HG03520 (cell line): ENCODE measurements around the gene ADAMTS15.

ENCODE experiments used
- ATAC-seq: cut with Tn5 transposase; IDR thresholded peaks from one replicate; pipeline ENCODE4 v1.9.1; 2021; ENCODE audit warnings: mild to moderate bottlenecking, moderate library complexity; ENCODE audit not compliant: unreplicated experiment

Gene ADAMTS15

GRCh38 chr11:130458410-130458729 is 9.9 kb downstream of the ADAMTS15 start:
- no peak for ATAC-seq

GRCh38 chr11:130459521-130459920 is 11.1 kb downstream of the ADAMTS15 start:
- ATAC-seq: no peak

- no peak for ATAC-seq
These were observed 13.8 kb downstream of the ADAMTS15 start for GRCh38 chr11:130462101-130462885.

DNA sequence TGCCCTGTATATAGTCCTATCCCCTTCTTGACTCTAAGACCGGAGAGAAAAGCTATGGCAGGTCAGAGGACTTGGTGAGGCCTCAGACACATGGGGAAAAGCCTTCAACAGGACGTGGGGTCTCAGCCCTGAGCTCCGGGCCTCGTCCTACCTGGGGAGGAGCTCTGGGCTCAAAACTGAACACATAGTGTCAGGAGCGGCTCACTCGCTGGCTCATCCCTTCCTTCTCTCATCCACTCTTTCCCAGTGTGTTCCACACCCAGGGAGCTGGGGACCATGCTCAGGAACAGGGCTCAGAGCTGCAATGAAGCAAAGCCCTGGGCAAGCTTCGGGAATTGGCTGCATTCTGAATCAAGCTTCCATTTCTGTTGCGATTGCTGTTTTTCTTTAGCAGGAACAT is 14.5 kb downstream of the ADAMTS15 start:
- ATAC-seq: no peak

- no peak for ATAC-seq
These were observed 15.9 kb downstream of the ADAMTS15 start for GRCh38 chr11:130464291-130464812.

GRCh38 chr11:130465263-130465662 is 16.8 kb downstream of the ADAMTS15 start:
- no peak for ATAC-seq

GRCh38 chr11:130467116-130467900 is 18.9 kb downstream of the ADAMTS15 start:
- no peak for ATAC-seq

GRCh38 chr11:130469181-130469580 is 20.7 kb downstream of the ADAMTS15 start:
- no peak for ATAC-seq

DNA sequence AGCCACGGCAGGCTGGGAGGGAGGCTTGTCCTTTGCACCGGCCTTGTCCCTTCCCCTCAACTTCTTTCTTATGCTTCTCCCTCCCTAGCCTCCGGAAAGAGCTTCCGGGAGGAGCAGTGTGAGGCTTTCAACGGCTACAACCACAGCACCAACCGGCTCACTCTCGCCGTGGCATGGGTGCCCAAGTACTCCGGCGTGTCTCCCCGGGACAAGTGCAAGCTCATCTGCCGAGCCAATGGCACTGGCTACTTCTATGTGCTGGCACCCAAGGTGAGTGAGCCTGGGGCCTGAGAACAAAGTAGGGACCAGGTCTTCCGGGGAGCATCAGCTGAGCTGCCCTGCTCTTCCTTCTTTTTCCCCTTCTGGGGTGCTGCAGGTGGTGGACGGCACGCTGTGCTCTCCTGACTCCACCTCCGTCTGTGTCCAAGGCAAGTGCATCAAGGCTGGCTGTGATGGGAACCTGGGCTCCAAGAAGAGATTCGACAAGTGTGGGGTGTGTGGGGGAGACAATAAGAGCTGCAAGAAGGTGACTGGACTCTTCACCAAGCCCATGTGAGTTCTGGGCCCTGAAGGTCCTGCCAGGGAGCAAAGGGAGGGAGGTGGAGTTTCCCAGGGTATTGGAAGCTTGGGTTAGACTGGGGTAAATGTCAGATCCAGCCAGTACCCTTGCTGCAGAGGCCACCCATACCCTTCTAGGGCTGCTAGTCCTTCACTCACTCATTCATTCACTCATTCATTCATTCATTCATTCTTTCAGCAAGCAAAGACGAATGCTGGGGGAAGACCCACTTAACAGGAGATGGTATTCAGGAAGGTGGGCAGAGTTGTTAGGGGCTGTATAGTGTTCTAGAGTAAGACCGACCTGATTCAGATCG is 22.6 kb downstream of the ADAMTS15 start:
- no peak for ATAC-seq

GRCh38 chr11:130471731-130472433 is 23.4 kb downstream of the ADAMTS15 start:
- no peak for ATAC-seq

DNA sequence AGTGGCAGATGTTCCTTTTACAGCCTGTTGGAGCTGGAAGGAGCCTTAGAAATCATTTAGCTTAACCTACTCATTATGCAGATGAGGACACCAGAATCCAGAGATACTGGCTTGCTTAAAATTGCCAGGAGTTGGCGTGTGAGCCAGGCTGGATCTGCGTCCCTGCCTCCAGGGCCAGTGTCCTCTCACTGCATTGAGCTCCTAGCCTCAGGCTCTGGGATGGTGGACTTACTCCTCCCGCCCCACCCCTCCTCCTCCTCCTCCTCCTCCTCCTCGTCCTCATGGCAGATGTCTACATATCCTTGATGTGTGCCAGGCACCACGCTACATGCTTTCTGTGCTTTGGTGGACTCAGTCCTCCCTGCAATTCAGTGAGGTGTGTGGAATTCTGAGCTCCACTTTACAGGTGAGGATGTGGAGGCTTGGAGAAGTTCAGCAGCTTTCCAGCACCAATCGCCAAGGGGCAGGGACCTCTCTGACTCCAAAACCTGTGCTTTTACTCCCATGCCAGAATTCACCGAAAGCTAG is 24.1 kb downstream of the ADAMTS15 start:
- no peak for ATAC-seq

- no peak for ATAC-seq
These were observed 24.8 kb downstream of the ADAMTS15 start for GRCh38 chr11:130473056-130473794.

DNA sequence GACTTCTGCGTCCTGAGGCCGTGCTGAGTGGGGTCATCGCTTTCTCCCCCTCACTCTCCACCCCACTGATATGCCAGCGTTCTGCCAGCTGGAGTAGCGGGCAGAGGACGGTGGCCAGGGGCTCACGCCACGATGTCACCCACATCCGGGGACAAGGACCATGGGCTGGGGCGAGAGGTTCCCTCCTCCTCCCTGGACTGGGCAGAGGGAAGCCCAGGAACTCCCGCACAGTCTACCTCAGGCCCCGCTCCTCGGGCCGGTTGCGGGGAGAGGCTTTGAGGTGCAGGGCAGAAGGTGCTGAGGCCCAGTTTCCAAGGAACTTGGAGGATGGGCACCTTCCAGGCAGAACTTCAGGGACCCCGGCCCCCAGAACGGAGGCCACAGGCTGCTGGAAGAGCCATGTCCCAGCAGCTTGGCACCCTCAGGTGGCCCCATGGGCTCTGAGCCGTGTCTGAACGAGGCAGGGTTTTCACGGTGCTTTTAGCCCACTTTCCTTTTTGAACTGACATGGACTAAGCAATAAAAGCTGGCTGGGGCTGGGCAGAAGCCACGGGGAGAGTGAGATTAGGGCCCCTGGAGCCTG is 25.4 kb downstream of the ADAMTS15 start:
- no peak for ATAC-seq

DNA sequence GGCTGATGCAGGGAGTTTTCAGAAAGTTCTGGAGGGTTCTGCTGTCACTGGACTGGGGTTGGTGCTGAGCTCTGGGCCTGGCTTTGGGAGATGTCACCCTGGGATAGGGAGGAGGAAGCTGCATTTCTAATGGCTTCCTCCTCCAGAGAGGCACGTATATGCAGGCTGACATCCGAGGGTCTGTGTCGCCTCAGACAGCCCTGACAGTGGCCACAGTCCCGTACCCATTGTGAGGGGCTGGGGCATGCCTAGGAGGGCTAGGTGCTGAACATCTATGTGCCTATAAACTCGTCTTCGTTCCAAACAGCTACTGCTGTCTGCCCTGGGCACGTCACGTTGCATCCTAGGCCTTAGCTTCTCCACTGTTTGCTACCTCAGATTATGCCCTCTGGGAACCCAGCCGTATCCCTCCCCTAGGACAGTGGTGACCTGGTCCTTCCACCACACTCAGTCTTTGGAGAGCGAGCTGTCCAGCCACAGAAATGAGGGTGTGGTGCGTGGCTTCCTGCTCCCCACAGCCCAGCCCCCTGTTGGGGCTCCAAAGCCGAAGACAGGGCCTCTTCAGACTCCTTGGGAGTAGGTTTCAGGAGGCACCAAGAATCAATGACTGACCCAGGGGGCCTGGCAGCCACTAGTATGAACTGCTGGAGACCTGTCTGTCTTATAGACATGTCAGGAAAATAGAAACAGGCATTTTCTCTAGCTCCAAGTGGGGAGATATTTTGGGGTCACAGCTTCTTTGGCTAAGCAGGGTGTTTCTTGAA is 26.4 kb downstream of the ADAMTS15 start:
- ATAC-seq: no peak

DNA sequence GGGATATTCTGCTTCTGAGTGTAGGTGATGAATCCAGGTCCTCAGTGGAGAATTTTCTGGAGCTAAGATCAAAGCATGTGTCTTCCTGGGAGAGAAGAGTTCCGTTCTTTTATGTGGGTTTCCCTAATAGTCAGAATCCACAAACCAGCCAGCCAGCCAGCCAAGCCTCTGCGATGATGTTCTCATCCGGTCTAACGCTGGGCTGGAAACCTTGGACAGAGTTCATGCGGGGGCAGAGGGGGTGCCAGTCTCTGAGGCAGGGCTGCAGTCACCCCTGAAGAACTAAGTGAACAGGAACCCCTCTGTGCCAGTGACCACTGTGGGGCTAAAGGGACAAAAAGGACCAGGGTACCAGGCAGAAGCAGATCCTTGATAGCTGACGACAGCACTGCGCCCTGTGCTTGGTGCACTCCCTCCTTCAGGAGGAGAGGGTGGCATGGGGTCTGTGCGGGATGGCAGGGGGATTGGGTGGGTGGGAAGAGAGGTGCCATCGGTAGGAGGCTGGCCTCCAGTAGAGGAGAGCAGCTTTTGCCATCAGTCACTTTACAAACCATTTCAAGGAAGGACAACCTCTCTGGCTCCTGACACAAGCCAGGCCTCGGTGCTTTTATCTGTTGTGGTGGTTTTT is 27.1 kb downstream of the ADAMTS15 start:
- no peak for ATAC-seq

GRCh38 chr11:130476200-130476921 is 27.9 kb downstream of the ADAMTS15 start:
- no peak for ATAC-seq

GRCh38 chr11:130476922-130477491 is 28.6 kb downstream of the ADAMTS15 start:
- ATAC-seq: no peak
